Lower lobe of right lung (tissue), 2 donors: ENCODE data around the gene PTGFRN. TPM values are rescaled to one million over a fixed set of nuclear protein-coding genes. Genes with fewer than 3 reads are reported as not detected.
A peak's percentile ranks its signal among the peaks of the same experiment; 100 is the strongest.

Experiments
- ATAC-seq, 2 donors: fragments of 200-7000 bp; cut with Tn5 transposase; one replicate each; pipeline ENCODE4 v1.9.1; 2020 to 2022; ENCODE audit warnings: mild to moderate bottlenecking in 2 of 2, moderate library complexity in 2 of 2
- DNase-seq: peaks from one replicate; pipeline ENCODE4 v3.0.0-alpha.2; 2020
- H3K27ac ChIP-seq: fragments of 200-600 bp; one replicate; pipeline ENCODE4 v1.8.0; 2022
- H3K27me3 ChIP-seq: fragments of 200-600 bp; one replicate; pipeline ENCODE4 v1.8.0; 2022; ENCODE audit warnings: low read depth
- H3K36me3 ChIP-seq: fragments of 200-600 bp; one replicate; pipeline ENCODE4 v1.8.0; 2022; ENCODE audit warnings: mild to moderate bottlenecking
- H3K4me1 ChIP-seq: fragments of 200-600 bp; one replicate; pipeline ENCODE4 v1.8.0; 2022
- H3K4me3 ChIP-seq: fragments of 200-600 bp; one replicate; pipeline ENCODE4 v1.8.0; 2022; ENCODE audit warnings: mild to moderate bottlenecking
- H3K9me3 ChIP-seq: fragments of 200-600 bp; one replicate; pipeline ENCODE4 v1.8.0; 2022
- CTCF ChIP-seq: fragments of 200-600 bp; IDR thresholded peaks from one replicate; pipeline ENCODE4 v1.8.0; 2022; ENCODE audit warnings: antibody characterized with exemption, mild to moderate bottlenecking
- intact Hi-C: fragments of 100-400 bp; cut with DNase I; formaldehyde crosslinking; loops from one replicate; pipeline ENCODE4 v1.11.0; 2022
- total RNA-seq: library from RNA; stranded (reverse); fragmentation: NEBNext Ultra II Directional; extraction: Animal tissue kit (Norgen Biotek cat#: 25700); gene quantifications from one replicate; pipeline ENCODE4 v1.2.1, GENCODE V29; 2021
- donor health status: DM: no; HTN: yes; CAD: no; lungs with severe emphysema.

The PTGFRN gene
- total RNA-seq, 1 donor from 2014 or later: 31.1 TPM

- H3K4me3 ChIP-seq: no peak overlapping the region
- TF ChIP-seq CTCF: no peak
- ATAC-seq (no peak), DNase-seq (no peak)
- H3K36me3 ChIP-seq: no peaks in the 10 kb centered on the region
- intact Hi-C loops: no loop called here
- no peak overlapping the region for H3K27ac ChIP-seq
- H3K4me1 ChIP-seq: peaks cover 5% of the 10 kb centered on the region
- H3K9me3 ChIP-seq: no peaks in the 10 kb centered on the region
- no peaks in the 10 kb centered on the region for H3K27me3 ChIP-seq
Measured at GRCh38 chr1:117013309-117013858, 103.7 kb downstream of the PTGFRN start.

- no peak for DNase-seq
- no peak for ATAC-seq
Measured at GRCh38 chr1:117014209-117014608, 104.5 kb downstream of the PTGFRN start.

GRCh38 chr1:117015724-117016123 lies 106.0 kb downstream of the PTGFRN start:
- no peak for TF ChIP-seq CTCF
- Histone ChIP-seq H3K4me1 (peaks cover 5% of the 10 kb centered on the region), H3K9me3 (no peaks in the 10 kb centered on the region), H3K4me3 (no peak overlapping the region), H3K36me3 (no peaks in the 10 kb centered on the region), H3K27ac (no peak overlapping the region), H3K27me3 (no peaks in the 10 kb centered on the region)
- DNase-seq (no peak), ATAC-seq (no peak)
- intact Hi-C loops: no loop called here

More at GRCh38 chr1:117014209-117014608, 104.5 kb downstream of the PTGFRN start:
- no peak for TF ChIP-seq CTCF
- intact Hi-C loops: no loop called here
- Histone ChIP-seq H3K27ac (no peak overlapping the region), H3K4me1 (peaks cover 5% of the 10 kb centered on the region), H3K27me3 (no peaks in the 10 kb centered on the region), H3K4me3 (no peak overlapping the region), H3K9me3 (no peaks in the 10 kb centered on the region), H3K36me3 (no peaks in the 10 kb centered on the region)

GRCh38 chr1:117017062-117017461 lies 107.3 kb downstream of the PTGFRN start:
- DNase-seq (no peak), ATAC-seq (no peak)
- no peaks in the 10 kb centered on the region for H3K9me3 ChIP-seq
- no peak for TF ChIP-seq CTCF
- peaks cover 5% of the 10 kb centered on the region for H3K4me1 ChIP-seq
- H3K4me3 ChIP-seq: no peak overlapping the region
- H3K27ac ChIP-seq: no peak overlapping the region
- H3K27me3 ChIP-seq: no peaks in the 10 kb centered on the region
- H3K36me3 ChIP-seq: no peaks in the 10 kb centered on the region
- intact Hi-C loops: no loop called here

GRCh38 chr1:117017648-117018047 lies 107.9 kb downstream of the PTGFRN start:
- no peak overlapping the region for H3K4me3 ChIP-seq
- DNase-seq (peak; percentile 71), ATAC-seq (peak; percentile 79 to 85)
- peaks cover 5% of the 10 kb centered on the region for H3K4me1 ChIP-seq
- intact Hi-C loops: no loop called here
- H3K9me3 ChIP-seq: no peaks in the 10 kb centered on the region
- no peak overlapping the region for H3K27ac ChIP-seq
- no peaks in the 10 kb centered on the region for H3K36me3 ChIP-seq
- no peak for TF ChIP-seq CTCF
- H3K27me3 ChIP-seq: no peaks in the 10 kb centered on the region
